Measurements from ENCODE around the gene EFNA5.

DNA sequence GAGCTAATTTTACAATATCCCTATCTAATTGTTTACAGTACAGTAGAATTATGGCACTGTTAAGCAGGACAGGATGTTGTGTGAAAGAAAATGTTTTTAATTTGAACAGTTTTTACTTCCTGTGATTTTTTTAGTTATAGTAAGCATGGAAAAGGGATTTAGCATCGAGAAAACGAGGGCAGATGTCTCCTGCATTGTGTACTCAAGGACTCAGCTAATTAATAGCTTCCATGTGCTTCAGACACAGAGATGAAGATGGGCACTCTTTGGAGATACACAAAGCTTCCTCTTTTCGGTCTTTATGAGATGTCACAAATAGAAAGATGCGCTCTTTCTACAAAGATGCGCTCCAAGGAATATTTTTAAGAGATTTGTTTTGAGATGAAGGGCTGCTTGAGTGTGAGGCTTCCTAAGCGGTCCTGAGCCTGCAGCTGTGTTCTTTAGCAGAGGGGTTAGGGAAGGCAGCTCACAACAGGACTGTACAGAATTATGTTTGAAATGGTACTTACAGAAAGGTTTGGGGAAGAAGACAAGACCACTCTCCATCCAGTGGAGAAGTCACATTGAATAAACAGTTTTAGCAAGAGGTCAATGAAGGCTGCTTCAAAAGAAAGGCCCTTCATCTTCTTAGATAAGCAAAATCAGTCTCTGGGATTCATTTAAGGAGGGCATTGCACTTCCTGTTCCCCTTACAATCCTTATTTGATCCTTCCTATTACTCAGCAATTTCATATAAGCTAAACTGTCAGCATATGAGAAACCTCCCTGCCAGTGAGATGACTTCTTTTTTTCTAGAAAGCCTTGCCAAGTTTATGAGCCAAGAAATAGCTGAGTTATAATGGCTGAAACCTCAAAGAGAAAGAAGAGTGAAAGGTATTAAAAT, 311.5 kb downstream of the EFNA5 start:
- TF ChIP-seq, protein P1, sequence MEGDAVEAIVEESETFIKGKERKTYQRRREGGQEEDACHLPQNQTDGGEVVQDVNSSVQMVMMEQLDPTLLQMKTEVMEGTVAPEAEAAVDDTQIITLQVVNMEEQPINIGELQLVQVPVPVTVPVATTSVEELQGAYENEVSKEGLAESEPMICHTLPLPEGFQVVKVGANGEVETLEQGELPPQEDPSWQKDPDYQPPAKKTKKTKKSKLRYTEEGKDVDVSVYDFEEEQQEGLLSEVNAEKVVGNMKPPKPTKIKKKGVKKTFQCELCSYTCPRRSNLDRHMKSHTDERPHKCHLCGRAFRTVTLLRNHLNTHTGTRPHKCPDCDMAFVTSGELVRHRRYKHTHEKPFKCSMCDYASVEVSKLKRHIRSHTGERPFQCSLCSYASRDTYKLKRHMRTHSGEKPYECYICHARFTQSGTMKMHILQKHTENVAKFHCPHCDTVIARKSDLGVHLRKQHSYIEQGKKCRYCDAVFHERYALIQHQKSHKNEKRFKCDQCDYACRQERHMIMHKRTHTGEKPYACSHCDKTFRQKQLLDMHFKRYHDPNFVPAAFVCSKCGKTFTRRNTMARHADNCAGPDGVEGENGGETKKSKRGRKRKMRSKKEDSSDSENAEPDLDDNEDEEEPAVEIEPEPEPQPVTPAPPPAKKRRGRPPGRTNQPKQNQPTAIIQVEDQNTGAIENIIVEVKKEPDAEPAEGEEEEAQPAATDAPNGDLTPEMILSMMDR (IDR thresholded peaks at IDR 0.05), result no peak
- no peak for TF ChIP-seq ZFX (IDR thresholded peaks at IDR 0.05; ENCODE audit: borderline replicate concordance)

Data from 22Rv1 (cell line).